GM21390 (cell line): Measurements from ENCODE around the gene C6orf120.

Experiments
- ATAC-seq: cut with Tn5 transposase; IDR thresholded peaks from one replicate; pipeline ENCODE4 v1.9.1; 2021; ENCODE audit not compliant: unreplicated experiment

C6orf120 gene

DNA sequence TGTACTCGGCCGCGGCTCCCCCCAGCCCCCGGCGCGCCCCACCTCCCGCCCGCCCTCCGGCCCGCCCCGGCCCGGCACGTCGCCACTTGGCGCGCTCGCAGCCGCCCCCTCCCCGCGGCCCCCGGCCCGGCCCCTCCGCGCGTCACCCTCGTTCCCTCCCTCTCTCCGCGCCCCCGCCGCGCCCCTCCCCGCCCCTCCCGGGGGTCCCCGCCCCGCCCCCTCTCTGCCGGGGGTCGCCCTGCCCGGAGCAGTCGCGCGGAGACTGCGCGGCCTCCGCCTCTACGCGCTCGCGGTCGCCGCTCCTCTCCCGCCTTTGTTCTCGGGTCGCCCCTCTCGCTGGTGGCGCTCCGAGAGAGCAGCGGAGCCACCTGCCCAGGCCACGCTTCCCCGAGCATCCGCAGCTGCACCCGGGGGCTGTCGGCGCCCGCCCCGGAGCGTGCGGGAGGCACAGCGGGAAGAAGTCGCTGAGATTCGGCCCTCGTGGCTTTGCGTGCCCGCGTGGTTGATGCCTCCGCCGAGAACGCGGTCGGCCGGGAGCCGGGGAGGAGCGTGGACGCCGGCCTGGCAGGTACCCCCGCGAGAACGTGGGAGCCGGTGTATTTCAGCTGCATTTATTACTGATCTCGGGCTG is 22.7 kb downstream of the C6orf120 start, which contains the start of gene PHF10:
Gene PHF10 (minus strand): TSS at position 7 of the 631 bp plus-strand sequence. CDS start 569 bp downstream, outside the sequence.
- ATAC-seq: peak; percentile 41

DNA sequence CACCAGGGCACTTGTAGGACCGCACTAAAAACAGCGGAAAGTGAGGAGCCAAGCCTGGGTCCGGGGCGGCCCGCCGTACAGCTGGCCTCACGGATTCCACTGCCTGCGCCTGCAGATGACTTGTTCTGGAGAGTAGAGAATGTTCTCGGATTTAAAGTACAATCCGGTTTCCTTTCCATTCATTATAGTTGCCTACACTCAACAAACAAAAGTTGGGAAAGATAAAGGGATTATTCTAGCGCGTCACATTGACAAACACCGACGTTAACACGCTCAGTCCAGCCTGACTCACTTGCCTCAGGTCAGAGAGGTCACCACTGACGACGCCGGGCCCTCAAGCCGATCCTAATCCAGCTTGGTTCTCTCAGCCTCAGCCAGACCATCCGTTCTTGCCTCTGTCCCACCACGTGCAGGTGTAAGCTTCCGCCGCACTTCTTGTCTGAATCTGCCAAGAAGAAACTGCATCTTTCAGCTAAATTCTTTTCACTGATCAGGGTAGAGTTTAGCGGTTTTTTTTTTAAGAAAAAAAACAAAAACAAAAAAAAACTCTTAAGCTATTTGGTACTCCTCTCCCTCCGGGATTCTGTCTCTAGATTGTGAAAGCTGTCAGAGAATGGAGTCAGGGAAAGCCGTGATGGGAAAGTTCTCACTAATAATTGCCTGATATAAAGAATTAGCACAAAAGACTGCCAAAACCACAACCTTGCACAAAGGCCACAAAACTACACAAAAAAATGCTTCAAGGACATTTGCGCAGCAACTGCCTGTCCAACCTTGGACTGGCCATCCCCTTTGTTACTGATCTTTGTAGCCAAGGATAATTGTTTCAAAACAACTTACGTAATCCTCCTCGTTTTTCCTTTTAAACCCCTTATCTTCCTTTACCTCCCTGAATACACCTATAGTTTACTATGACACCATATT is 23.5 kb downstream of the C6orf120 start:
- ATAC-seq: peak; percentile 15

DNA sequence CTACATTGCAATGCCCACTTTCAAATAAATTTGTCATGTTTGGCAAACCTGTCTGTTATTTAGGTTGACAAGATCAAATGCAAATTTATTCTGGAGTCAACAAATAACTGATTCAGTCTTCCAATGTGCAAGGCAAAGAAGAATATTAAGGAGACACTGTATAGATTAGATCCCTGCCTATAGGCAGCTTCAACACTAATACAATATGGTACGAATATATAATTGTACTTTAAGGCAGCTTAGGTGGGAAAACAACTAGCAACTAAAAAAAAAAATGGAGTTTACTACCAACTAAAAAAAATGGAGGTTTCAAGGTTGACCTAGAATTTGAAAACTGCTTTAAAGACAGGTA is 24.1 kb downstream of the C6orf120 start:
- no peak for ATAC-seq

DNA sequence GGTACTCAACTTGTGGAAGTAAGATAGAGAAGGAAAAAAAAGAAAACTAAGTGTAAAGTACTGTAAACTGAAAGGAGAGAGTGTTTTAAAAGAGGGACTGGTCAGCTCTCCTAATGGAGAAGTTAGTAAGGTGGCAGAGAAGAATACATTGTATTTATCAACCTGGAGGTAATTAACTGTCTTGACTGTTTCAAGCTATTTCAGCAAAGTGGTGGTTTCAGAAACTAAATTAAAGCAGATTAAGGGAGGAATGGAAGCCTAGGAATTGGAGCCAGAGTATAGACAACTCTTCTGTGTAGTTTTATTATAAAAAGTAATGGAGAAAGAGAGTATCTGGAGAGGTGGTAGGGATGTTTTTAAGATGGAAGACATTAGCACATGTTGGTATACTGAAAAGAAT is 25.0 kb downstream of the C6orf120 start:
- no peak for ATAC-seq

DNA sequence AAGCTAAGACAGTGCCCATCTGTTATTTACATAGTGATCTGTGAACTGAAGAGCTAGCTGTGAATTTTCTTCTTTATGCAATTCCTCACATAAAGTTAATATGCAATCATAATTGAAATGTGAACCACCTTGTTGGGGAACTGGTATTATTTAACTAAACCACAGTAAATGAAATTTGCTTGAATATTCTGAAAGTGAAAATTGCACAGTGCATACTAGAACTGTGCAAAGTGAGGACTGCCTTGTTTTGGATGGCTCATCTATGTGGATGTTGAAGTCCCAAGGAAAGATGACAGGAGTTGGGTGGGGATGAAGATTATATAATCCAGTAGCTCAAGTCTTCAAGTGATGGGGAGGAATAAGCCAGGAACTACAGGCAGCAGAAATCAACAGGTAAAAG is 28.0 kb downstream of the C6orf120 start:
- no peak for ATAC-seq

DNA sequence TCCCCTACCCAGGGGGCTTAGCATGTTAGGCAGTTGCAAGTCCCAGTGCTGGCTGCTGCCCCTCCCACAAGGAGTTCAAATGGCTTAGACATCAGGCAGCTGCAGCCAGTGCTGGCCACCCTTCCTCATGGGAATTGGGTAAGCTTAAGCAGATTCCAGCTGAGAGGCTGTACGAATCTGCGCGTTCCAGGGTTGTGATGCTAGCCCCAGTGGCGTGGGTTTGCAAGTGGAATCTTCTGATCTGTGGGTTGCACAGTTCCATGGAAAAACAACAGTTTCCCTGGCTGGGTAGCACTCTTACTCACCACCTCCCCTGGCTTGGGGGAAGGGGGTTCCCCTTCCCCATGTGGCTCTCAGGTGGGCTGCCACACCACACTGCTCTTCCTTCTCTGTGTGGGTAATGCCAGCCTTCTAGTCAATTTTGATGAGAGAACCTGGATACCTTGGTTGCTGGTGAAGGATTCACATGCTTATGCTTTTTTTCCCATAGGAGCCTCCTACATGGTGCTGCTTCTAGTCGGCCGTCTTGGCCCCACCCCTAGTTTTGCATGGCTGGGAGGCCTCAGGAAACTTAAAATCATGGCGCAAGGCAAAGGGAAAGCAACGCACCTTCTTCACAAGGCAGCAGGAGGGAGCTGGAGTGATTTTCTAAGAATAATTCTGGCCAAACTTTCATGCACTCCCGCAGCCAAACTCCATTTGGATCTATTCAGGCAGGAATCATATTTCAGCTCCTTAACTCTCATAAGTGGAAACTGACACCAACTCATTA is 36.5 kb downstream of the C6orf120 start:
- ATAC-seq: no peak

DNA sequence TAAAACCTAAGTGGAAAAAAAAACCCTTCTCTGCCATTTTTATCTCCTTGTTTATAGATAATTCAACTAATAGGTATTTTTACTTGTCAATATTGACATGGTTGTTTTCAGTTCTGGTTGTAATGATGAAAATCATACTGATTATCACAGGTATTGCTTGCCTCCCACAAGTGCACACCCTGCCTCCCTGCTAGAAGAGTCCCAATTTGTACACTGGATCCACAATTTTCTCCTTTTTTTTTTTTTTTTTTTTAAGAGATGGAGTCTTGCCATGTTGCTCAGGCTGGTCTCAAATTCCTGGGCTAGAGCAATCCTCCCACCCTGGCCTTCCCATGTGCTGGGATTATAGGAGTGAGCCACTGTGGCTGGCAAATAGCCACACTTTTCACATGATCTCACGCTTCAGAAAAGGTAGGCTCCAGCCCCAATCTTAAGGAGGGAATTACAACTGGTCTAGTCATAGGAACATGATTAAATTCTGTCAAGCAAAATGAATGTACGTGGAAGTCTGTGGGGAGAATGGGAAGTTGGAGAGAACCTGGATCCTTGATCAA is 37.1 kb downstream of the C6orf120 start:
- no peak for ATAC-seq

DNA sequence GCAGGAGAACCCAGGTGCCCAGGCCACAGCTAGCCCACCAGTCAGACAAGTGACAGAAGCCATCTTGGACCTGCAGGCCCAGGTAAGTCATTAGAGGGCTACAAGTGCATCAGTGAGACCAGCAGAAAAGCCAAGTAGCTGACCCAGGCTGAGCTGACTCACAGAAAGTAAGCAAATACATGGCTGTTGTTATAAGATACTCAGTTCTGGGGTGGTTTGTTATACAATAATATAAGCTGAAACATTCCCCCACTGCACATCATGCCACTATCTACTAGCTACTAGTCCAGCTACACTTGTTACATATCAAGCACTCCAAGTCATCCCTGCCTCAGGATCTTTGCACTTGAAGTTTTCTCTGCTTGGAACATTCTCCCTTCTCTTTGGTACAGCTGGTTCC is 39.4 kb downstream of the C6orf120 start:
- ATAC-seq: no peak

DNA sequence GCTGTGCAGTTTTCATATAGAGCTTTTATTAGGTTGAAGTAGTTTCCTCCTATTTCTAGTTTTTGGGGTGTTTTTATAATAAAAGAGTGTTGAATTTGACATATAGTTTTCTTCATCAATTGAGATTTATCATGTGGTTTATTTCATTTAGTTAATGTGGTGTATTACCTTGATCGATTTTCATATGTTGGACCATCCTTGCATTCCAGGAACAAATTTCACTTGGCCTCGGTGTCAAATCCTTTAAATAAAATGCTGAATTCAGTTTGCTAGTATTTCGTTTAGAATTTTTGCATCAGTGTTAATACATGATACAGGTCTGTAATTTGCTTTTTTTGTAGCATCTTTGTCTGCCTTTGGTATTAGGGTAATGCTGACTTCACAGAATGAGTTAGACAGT is 43.5 kb downstream of the C6orf120 start:
- no peak for ATAC-seq

DNA sequence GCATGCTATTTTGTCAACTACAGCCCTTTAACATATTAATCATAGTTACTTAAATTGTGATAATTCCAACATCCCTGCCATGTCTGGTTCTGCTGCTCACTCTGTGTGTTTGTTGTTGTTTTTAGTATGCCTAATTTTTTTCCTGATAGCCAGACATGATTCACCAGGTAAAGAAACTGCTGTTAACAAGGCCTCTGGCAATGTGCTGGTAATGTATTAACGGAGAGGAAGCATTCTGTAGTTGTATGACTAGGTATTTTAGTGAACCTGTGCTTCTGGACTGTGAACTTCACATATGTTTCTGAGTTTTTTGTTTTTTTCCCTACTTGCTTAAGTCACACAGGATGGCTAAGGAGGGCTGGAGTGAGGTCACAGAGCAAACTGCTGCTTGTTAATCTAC is 44.6 kb downstream of the C6orf120 start:
- ATAC-seq: no peak

DNA sequence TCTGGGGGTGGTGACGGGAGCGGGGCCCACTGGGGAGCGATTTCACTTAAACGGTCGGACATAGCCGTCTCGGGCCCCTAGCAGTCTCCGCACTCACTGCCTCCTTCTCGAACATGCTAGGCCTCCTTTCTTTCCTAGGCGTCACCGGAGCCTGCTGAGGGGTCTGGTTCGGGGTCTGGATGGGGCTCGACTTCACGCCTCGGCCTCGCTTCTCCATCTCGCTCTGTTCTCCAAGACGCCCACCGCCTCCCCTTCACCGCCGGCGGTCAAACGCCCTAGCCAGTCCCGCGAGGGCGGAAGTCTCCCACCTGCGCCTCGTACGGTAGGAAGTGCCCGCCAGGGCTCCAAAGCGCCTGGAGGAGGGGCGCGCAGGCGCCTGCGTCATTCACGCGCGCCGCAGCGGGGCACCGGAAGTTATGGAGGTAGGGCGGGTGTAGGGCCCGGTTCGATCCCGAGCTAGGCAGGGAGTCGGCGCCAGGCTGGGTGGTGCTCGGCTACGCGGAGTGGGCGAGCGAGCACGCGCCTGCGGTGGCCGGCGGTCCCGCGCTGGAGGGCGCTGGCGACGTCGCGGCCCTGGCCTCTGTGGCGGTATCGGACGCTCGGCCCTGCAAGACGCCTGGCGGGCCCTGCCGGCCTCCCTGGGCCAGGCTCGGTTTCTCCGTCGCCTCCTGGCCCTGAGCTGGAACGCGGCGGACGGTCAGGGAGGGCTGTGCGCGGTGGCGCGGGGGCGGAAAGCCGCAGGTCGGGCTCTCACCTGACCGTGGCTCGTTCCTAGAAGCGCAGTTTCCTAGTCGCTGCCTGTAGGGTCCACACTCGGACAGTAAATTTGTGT is 49.5 kb downstream of the C6orf120 start, which contains the start of the genes DYNLT2 and ERMARD:
Gene DYNLT2 (minus strand): TSS at position 331 of the 832 bp plus-strand sequence. CDS start 114 bp downstream, at position 217.
Gene ERMARD (plus strand): TSS at position 381 of the 832 bp plus-strand sequence. CDS start 36 bp downstream, at position 417.
- ATAC-seq: peak; percentile 96

DNA sequence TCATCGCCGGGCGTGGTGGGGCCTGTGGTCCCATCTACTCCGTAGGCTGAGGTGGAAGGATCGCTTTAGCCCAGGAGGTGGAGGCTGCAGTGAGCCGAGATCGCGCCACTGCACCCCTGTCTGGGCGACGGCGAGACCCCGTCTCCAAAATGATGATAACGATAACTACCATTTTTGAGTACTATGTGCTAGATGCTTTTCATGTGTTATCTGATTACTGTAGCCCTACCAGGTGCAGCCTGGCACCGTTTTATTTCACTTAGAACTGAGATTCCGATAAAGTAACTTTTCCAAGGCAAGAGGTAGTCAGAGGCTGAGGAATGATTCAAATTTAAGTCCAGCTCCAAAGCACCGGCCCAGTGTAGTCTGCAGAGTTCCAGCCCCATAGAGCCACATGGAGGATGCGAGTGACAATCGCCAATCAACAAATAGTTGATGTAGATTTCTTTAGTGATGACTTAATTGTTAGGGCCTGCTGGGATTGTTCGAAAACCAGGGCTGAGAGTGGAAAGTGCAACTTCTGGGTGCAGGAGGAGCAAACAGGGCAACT is 50.2 kb downstream of the C6orf120 start:
- no peak for ATAC-seq
